Activated CD8-positive, alpha-beta T cell treated with anti-CD3 and anti-CD28 coated beads for 36 hours (primary cell): Measurements from ENCODE around the gene PINK1. TPM values are rescaled to one million over a fixed set of nuclear protein-coding genes. Genes with fewer than 3 reads are reported as not detected.
A peak's percentile ranks its signal among the peaks of the same experiment; 100 is the strongest.

Experiments
- ATAC-seq: fragments of 200-7000 bp; cut with Tn5 transposase; one replicate; pipeline ENCODE4 v1.10.0; 2021; ENCODE audit warnings: mild to moderate bottlenecking, moderate library complexity
- CTCF ChIA-PET: fragments of 350-600 bp; sonication (Branson Sonifier 250); formaldehyde crosslinking; loops from one replicate; lab custom pipeline; 2021; ENCODE audit warnings: antibody characterized with exemption; lab: Charles Lee
- POLR2A ChIA-PET: fragments of 350-600 bp; sonication (Branson Sonifier 250); formaldehyde crosslinking; loops from one replicate; lab custom pipeline; 2021; ENCODE audit warnings: antibody characterized with exemption; lab: Charles Lee
- DNase-seq: peaks from one replicate; pipeline ENCODE4 v3.0.0-alpha.2; 2020
- H3K27ac Mint-ChIP-seq: one replicate; pipeline ENCODE4 v1.8.0; 2021; ENCODE audit warnings: mild to moderate bottlenecking, mixed read lengths
- H3K27me3 Mint-ChIP-seq: one replicate; pipeline ENCODE4 v1.8.0; 2021; ENCODE audit warnings: mixed read lengths
- H3K36me3 Mint-ChIP-seq: one replicate; pipeline ENCODE4 v1.8.0; 2021; ENCODE audit warnings: low read depth, mixed read lengths
- H3K4me1 Mint-ChIP-seq: one replicate; pipeline ENCODE4 v1.8.0; 2021; ENCODE audit warnings: low read depth, mixed read lengths
- H3K4me3 Mint-ChIP-seq: one replicate; pipeline ENCODE4 v1.8.0; 2021; ENCODE audit warnings: mild to moderate bottlenecking, moderate library complexity, mixed read lengths
- H3K9me3 Mint-ChIP-seq: one replicate; pipeline ENCODE4 v1.8.0; 2021; ENCODE audit warnings: mixed read lengths
- intact Hi-C: fragments of 100-400 bp; cut with micrococcal nuclease; formaldehyde crosslinking; loops from one replicate; pipeline ENCODE4 v1.10.0; 2022
- total RNA-seq, 2 experiments: library from RNA; stranded (reverse); gene quantifications; one replicate each; pipeline ENCODE4 v1.2.3, GENCODE V29; 2021
- TF ChIP-seq, protein P1 (sequence below): fragments of 200-600 bp; IDR thresholded peaks from one replicate; pipeline ENCODE4 v1.8.0; 2022; ENCODE audit warnings: antibody characterized with exemption, mild to moderate bottlenecking

PINK1 gene
- total RNA-seq, 2 experiments from 2014 or later, result 2.7 to 3.3 TPM

DNA sequence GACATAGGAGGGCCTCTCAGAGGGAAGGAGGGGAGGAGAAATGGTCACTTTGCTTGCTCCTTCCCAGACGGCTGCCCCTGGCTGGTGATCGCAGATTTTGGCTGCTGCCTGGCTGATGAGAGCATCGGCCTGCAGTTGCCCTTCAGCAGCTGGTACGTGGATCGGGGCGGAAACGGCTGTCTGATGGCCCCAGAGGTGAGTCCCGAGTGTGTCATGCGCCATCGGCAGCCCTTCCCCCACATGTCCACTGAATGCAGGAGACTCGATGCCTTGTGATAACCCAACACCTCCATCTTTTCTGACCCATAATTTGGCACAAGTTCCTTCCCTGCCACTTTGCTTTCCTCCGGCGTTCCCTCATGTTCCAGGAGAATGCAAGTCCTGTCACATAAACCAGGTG is 15.2 kb downstream of the PINK1 start:
- intact Hi-C loops, result no loop called here
- ATAC-seq (no peak), DNase-seq (no peak)
- Mint-ChIP-seq H3K27ac (no peak overlapping the region), H3K9me3 (no peaks in the 10 kb centered on the region), H3K4me1 (no peaks in the 10 kb centered on the region), H3K4me3 (no peak overlapping the region), H3K27me3 (no peaks in the 10 kb centered on the region), H3K36me3 (peaks cover 38% of the 10 kb centered on the region)
- TF ChIP-seq, protein P1, sequence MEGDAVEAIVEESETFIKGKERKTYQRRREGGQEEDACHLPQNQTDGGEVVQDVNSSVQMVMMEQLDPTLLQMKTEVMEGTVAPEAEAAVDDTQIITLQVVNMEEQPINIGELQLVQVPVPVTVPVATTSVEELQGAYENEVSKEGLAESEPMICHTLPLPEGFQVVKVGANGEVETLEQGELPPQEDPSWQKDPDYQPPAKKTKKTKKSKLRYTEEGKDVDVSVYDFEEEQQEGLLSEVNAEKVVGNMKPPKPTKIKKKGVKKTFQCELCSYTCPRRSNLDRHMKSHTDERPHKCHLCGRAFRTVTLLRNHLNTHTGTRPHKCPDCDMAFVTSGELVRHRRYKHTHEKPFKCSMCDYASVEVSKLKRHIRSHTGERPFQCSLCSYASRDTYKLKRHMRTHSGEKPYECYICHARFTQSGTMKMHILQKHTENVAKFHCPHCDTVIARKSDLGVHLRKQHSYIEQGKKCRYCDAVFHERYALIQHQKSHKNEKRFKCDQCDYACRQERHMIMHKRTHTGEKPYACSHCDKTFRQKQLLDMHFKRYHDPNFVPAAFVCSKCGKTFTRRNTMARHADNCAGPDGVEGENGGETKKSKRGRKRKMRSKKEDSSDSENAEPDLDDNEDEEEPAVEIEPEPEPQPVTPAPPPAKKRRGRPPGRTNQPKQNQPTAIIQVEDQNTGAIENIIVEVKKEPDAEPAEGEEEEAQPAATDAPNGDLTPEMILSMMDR, result no peak
- ChIA-PET CTCF (interaction anchor here (1.1 kb wide), 2 partner anchors 14 to 75 kb away, joined by 3 read pairs; no protein-coding TSS in a partner anchor), POLR2A (interaction anchor here (1.1 to 3.8 kb wide), 3 partner anchors 10 to 14 kb away, joined by 3 to 19 read pairs (median 6); no protein-coding TSS in a partner anchor)

DNA sequence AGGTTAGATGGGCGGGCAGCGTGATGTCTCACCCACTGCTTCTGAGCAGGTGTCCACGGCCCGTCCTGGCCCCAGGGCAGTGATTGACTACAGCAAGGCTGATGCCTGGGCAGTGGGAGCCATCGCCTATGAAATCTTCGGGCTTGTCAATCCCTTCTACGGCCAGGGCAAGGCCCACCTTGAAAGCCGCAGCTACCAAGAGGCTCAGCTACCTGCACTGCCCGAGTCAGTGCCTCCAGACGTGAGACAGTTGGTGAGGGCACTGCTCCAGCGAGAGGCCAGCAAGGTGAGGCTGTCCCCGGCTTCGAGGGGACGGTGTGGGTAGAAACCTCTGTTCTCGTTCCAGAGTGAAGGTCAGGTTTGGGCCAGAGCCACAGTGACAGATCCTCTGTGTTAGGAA is 15.7 kb downstream of the PINK1 start:
- no peak overlapping the region for H3K27ac Mint-ChIP-seq
- H3K36me3 Mint-ChIP-seq, result peaks cover 43% of the 10 kb centered on the region
- TF ChIP-seq, protein P1, result no peak
- ATAC-seq (no peak), DNase-seq (no peak)
- intact Hi-C loops, result no loop called here
- H3K4me1 Mint-ChIP-seq, result no peaks in the 10 kb centered on the region
- H3K4me3 Mint-ChIP-seq, result no peak overlapping the region
- H3K27me3 Mint-ChIP-seq, result no peaks in the 10 kb centered on the region
- CTCF ChIA-PET, result interaction anchor here (1.1 to 1.6 kb wide), 3 partner anchors 15 to 75 kb away, joined by 3 read pairs; no protein-coding TSS in a partner anchor
- POLR2A ChIA-PET, result interaction anchor here (3.8 kb wide), 1 partner anchor 10 kb away, joined by 19 read pairs; no protein-coding TSS in a partner anchor
- no peaks in the 10 kb centered on the region for H3K9me3 Mint-ChIP-seq

DNA sequence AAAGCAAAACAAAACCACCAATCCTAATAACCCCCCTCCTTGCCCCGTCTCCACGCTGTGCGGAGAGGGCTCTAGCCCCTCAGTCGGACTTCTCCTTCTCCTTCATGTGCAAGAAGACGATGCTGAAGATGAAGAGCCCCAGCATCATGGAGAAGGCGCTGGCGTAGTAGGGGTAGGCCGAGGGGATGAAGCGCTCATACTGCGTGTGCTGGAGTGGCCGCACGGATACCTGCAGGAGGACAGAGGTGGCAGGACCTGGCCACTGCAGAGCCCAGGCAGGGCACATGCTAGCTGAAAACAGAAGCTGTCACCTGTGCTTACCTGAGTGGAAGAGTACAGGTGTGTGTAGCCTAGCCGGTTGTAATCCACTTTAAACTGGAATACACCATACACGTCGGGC is 19.0 kb downstream of the PINK1 start:
- H3K9me3 Mint-ChIP-seq, result no peaks in the 10 kb centered on the region
- CTCF ChIA-PET, result interaction anchor here (1.2 kb wide), 1 partner anchor 18 kb away, joined by 3 read pairs; no protein-coding TSS in a partner anchor
- DNase-seq, result no peak
- POLR2A ChIA-PET, result interaction anchor here (1.6 kb wide), 1 partner anchor 14 kb away, joined by 5 read pairs; no protein-coding TSS in a partner anchor
- peaks cover 68% of the 10 kb centered on the region for H3K36me3 Mint-ChIP-seq
- no peak overlapping the region for H3K27ac Mint-ChIP-seq
- TF ChIP-seq, protein P1, result no peak
- intact Hi-C loops, result no loop called here
- no peak for ATAC-seq
- H3K27me3 Mint-ChIP-seq, result no peaks in the 10 kb centered on the region
- H3K4me3 Mint-ChIP-seq, result no peak overlapping the region
- peaks cover 2% of the 10 kb centered on the region for H3K4me1 Mint-ChIP-seq

DNA sequence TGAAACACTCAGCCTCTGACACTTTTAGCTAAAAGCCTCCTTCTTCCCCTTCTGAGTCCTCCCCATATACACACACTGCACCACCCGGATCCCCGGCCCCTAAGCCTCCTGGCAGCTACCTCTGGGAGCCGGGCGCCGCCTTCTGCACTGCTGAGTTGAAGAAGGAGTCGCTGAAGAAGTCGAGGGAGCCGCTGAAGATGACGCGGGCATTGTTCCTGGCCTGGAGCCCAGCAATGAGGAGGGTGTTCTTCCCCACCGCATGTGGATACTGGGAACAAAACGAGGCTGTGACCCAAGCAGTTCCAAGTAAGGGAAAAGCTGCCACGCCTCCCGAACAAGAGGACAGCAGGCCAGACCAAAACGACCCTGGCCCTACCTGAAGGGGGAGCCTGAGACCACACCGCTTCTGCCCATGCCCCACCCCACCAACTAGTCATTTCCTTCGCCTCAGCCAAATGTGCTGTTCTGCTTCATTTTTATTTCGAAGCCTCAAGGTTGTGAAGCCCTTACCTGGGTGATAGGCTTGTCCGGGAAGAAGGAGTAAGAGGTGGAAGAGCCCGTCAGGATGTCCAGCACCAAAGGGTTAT is 20.9 kb downstream of the PINK1 start:
- Mint-ChIP-seq H3K4me1 (peaks cover 15% of the 10 kb centered on the region), H3K9me3 (no peaks in the 10 kb centered on the region), H3K4me3 (no peak overlapping the region), H3K27me3 (no peaks in the 10 kb centered on the region), H3K36me3 (peaks cover 69% of the 10 kb centered on the region), H3K27ac (no peak overlapping the region)
- TF ChIP-seq, protein P1, result no peak
- CTCF ChIA-PET, result interaction anchor here (0.9 kb wide), 1 partner anchor 43 kb away, joined by 3 read pairs; no protein-coding TSS in a partner anchor
- no peak for DNase-seq
- POLR2A ChIA-PET, result interaction anchor here (0.6 to 1.2 kb wide), 2 partner anchors 13 to 273 kb away, joined by 3 to 4 read pairs; no protein-coding TSS in a partner anchor
- intact Hi-C loops, result no loop called here
- ATAC-seq, result no peak

DNA sequence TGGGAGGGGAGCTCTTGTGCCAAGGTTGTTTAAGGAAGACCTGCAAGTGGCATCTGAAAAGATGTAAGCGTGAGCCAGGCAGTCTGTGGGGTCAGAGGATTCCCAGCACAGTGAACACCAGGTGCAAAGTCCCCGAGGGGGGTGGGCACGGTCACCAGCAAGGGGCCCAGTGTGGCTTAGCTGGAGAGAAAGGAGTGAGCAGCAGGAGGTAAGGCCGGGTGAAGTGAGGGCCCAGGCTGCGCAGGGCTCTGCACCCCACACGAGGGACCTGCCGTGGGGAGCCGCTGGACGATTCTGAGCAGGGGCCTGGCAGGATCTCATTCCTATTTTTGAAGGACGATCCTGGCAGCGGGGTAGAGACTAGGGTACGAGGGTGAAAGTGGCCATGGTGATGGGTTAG is 23.8 kb downstream of the PINK1 start:
- ATAC-seq, result no peak
- H3K36me3 Mint-ChIP-seq, result peaks cover 66% of the 10 kb centered on the region
- TF ChIP-seq, protein P1, result no peak
- no peaks in the 10 kb centered on the region for H3K9me3 Mint-ChIP-seq
- CTCF ChIA-PET, result interaction anchor here (2.5 kb wide), 1 partner anchor 40 kb away, joined by 6 read pairs; no protein-coding TSS in a partner anchor
- peaks cover 28% of the 10 kb centered on the region for H3K4me1 Mint-ChIP-seq
- no peak overlapping the region for H3K4me3 Mint-ChIP-seq
- POLR2A ChIA-PET, result interaction anchor here (1.0 kb wide), 1 partner anchor 11 kb away, joined by 4 read pairs; no protein-coding TSS in a partner anchor
- no peaks in the 10 kb centered on the region for H3K27me3 Mint-ChIP-seq
- intact Hi-C loops, result no loop called here
- DNase-seq, result no peak
- H3K27ac Mint-ChIP-seq, result peak overlapping the region; percentile 77
